SW 1271 (cell line): Measurements from ENCODE around the gene FBXL3.
"Not testable (repeated sequence)": the region's sequence is repeated elsewhere in the genome, so short reads cannot be mapped to it uniquely, and the experiment has no call there.

Experiments used
- DNase-seq, 2 experiments: peaks; one replicate each; lab custom pipeline; 2025; lab: John Stamatoyannopoulos, UW

Gene FBXL3

DNA sequence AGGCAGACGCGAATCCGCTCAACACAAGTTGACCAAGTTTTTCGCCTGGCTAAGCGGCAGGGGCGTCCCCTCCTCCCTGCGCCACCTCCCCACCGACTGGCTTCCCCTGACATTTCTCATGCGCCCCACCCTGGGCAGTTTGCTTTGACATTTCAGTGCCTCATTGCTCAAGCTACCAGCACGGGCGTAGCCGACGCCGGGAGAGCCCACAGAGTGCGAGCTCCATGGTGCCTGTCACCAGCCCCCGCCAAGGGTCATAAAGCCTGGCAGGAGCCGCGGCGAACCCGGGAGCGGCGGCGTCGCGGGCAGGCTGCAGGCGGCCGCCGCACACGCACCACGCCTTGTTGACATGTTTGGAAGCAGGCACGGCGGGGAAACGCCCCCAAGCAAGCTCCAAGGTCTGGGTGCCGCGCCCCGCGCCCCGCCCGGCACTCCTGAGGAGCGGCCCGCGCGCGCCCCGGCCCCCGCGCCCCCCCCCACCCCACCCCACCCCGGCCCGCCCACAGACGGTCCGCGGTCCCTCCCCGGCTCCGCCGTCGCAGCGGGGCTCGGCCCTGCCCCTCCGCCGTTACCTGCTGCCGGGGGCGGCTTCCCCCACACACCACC, 601 bp downstream of the FBXL3 start:
- peak; percentile 30 to 51 for DNase-seq

DNA sequence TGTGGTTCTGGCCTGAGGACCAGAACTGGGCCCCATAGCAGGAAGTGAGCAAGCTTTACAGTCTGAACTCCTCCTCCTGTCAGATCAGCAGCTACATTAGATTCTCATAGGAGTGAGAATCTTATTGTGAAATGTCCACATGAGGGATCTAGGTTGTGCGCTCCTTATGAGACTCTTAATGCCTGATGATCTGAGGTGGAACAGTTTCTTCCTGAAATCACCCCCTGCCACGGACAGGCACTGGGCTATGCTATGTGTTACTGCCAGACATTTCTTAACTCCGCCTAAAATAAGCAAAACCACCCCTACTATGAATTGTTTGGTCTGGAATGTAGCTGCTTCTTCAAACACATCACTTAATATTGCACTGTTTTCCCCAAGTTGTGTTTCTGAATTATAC, 4.6 kb downstream of the FBXL3 start:
- no peak for DNase-seq

DNA sequence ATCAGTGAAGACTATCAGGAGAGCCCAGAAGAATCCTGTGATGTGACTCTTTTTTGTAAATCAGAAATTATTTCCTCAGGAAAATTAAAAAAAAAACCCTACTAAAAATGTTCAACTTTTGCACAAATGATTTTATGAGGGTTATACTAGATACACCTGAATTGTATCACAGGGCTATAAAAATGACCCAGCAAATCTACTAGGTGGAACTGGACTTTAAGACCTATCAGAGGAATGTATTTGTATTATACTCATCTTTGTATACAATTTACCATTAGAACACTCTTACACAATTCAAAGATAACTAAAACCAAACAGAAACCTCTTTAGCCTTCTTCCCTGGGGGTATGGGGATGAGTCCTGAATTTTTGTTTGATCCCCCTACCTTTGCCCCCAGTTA, 7.2 kb downstream of the FBXL3 start:
- no peak for DNase-seq

DNA sequence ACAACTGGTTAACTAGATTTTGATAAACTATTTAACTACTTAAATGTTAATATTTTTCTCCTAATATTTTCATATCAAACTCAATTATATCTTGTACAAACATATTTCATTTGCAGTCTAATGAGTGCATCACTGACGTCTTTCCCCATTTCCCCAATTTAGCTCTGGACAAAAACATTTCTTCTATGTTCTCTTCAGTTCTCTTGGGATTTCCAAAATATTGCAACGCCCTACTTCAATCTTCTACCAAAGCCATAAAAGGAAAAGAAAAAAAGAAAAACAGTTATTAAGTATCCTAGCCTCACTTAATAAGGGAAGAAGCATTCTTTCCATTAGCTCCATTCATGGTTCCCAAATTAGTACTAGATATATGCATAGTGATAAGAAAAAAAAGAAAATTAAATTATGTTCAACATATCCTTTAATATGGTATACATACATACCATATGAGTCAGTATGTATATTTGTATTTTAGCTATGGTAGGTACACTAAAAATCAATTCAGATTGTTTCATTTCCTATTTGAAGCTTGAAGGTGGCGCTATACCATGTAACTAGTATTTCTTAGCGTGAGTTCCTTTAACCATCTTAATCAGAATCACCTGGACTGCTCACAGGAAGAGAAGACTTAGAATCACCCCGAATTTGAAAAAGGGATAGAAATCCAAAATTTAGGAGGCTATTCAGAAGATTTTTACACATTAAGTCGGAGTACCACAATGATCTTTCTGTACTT, 9.9 kb downstream of the FBXL3 start:
- no peak for DNase-seq

DNA sequence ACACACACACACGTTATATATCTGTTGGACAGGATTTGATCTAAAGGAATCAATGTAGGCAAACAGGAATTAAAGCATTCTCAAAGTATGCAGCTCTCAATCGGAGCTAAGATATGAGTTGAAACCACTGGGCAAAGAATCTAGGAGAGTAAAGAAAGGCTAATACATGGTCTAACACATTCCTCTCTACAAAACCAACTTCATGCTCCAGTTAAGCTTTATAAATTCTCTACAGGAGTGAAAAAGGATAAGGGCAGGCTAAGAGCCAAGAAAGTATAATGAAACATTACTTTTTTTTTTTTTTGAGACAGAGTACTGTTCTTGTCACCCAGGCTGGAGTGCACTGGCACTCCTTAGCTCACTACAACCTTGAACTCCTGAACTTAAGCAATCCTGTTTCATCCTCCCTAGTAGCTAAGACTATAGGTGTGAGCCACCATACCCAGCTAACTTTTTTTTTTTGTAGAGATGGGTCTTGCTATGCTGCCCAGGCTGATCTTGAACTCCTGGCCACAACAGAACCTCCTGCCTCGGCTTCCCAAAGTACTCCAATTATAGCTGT, 10.6 kb downstream of the FBXL3 start:
- DNase-seq = no peak

DNA sequence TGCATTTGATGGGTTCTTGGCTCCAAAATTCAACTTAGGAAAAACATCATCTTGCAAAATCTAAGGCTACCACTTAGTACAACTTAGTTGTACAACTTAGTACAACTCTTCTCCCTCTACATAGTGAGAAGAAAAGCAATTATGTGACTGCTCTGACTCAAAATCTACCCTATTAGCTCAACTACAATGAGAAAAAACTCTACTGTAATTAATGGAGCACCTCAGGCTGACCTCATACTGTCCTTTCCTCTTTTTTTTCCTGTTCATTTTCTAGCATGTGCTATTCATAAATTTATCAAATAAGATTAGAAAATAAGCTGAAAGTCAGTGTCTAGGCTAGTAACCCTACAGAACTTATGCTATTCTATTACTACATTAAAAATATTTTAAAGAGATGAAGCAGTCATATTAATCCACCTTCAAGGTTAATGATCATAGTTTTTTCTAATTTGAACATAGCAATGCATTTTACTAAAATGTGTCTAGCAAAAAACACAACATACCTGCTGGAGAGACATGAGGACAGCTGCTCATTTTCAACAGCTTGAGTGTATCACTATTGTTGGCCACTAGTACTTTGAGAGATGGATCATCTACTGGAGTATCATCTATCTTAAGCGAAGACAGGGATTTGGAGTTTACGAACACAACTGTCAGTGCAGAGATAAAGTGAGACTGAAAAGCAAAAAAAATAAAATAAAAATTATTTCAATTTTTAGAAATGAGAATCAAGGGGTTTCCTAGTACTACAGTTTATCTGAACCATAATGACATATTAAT, 11.9 kb downstream of the FBXL3 start:
- no peak for DNase-seq

DNA sequence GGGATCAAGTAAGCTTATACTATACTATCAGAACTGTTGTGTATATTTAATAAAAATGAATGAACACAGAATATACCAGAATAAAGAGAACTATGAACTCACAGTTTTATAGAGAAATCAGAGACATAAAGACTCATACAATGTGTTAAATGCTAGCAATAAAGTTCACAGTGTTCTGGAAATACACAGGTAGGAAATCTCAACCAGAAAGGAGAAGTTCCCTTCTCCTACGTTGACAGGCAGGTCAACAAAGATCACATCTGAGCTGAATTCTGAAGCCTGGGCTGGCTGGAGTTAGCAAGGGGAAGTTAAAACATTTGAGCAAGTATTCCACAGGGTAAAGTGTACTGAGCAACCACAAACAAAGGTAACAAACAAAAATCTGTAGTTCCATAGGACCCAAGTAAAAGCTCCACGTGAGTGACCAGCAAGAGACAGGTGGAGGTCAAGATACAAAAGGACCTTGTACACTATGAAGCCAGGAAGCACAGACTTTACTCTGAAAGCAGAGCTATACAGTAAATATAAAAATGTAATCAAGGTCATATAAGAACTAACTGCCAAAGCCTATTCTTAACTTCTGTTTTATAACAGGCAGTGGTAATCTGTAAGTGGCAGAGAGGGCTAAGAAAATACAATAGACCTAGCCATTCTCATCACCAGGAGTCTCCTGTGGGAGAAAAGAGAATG, 13.0 kb downstream of the FBXL3 start:
- no peak for DNase-seq

DNA sequence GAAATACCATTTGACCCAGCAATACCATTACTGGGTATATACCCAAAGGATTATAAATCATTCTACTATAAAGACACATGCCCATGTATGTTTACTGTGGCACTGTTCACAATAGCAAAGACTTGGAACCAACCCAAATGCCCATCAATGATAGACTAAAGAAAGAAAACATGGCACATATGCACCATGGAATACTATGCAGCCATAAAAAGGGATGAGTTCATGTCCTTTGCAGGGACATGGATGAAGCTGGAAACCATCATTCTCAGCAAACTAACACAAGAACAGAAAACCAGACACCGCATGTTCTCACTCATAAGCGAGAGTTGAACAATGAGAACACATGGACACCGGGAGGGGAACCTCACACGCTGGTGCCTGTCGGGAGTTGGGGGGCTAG, 17.2 kb downstream of the FBXL3 start:
- not testable (repeated sequence) for DNase-seq

DNA sequence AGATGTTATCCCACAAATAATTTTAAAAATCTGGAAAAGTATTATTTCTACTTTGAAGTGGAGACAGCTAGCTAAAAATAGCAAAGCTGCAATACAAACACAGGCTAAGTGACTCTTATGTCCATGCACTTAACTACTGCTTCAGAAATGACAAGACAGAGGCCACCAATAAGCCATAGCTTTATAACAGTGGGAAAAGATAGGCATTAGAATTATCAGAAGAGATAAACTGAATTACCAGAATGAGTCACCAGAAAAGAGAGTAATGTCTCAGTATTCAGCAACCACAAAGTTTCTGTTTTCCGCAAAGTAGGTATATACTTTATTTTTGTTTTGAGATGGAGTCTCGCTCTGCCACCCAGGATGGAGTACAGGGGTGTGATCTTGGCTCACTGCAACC, 17.9 kb downstream of the FBXL3 start:
- no peak for DNase-seq

DNA sequence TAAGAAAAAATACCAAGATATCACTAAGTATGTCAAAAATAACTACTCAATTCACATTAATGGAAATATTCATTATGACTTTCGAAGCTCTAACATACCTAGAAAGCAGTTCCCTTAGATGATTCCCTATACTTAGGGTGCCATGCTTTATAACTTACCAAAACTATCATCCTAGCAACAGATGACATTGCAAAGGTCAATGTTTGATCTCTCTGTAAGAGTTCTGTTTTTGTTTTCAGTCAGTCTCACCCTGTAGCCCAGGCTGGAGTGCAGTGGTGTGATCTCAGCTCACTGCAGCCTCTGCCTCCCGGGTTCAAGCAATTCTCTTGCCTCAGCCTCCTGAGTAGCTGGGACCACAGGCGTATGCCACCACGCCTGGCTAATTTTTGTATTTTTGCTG, 18.6 kb downstream of the FBXL3 start:
- not testable (repeated sequence) for DNase-seq

DNA sequence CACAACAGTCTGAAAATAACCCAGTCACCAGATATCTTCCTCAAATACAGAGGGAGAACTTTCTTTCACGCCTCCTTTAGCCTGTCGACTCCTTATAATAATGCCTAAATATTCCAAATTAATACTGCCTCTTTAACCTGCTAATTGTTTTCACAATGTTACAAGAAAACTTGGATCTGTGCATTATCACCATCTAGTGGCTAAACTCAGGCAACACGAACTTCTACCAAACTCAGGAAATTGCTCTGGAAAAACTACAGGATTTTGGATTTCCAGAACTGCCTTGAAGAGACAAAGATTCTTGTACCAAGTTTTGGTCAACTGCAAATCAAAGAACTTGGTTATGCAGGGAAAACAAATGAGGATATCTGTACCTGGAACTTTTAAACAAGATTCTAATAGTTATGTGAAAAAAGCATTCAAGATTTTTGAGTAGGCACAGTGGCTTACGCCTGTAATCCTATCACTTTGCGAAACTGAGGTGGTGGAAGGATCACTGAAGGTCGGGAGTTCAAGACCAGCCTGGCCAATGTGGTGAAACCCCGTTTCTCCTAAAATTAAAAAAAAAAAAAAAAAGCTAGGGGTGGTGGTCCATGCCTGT, 24.3 kb downstream of the FBXL3 start:
- DNase-seq = peak; percentile 12 to 58

DNA sequence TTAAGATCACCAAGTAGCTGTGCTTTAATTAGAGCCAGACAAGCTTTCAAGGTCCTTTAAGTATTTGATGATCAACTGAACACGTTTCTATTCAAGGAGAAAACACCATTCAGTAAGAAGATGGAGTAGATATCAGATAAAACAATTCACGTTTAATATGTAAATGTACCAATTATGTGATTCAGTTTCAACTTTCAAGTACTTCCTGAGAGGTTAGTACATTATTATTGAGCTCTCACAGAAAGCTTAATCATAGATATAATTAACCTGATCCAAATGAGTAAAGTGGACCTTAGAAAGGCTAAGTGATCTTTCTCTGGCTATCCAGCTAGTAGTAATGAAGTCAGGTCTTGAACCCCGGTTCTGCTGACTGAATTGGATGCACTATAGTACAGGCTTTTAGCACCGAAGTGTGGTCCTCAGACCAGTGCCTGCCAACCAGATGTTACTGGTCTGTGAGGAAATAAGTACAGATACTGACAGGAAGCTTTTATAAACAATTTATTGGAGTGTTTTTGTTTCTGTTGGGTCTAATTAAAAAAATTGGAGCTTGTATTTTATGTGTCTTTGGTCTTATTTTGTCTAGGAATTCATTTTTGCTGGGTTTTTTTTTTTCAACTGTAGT, 24.9 kb downstream of the FBXL3 start:
- no peak for DNase-seq

DNA sequence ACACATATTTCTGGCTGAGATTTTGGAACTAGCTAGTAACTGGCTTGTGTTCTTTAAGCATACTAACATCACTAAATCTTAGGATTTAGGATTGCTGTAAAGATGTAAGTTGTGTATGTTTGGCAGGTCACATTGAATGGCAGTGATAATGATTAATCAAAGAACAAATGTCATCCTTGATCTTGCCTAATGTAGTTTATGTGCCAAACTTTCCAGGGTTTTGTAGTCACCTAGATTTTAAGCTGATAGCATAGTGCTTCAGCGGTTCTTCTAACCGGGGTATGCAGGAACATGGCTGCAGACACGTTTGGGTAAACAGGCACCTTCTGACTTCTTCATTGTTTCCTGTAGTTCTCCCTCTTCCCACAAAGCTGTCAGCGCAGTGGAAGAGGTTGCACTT, 25.4 kb downstream of the FBXL3 start:
- no peak for DNase-seq

DNA sequence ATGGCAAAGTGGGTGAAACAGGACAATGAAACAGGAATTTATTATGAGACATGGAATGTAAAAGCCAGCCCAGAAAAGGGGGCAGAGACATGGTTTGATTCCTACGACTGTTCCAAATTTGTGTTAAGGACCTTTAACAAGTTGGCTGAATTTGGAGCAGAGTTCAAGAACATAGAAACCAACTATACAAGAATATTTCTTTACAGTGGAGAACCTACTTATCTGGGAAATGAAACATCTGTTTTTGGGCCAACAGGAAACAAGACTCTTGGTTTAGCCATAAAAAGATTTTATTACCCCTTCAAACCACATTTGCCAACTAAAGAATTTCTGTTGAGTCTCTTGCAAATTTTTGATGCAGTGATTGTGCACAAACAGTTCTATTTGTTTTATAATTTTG, 26.5 kb downstream of the FBXL3 start:
- DNase-seq = no peak

DNA sequence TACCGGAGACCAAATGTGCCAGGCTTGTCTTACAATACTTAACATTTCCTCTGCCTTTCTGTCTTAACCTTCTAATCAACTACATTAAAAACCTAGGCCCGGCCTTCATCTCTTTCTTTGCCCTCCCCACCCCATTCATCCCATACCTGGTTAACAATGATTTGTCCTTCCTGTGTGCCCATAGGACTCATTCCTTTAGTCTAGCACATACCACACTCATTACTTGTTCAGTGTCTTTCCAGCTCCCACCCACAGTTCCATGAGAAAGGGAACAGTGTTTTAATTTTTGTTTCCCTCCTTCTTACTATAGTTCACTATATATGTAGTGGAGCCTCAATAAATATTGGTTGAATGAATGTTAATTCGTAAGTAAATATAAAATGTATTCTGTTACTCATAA, 32.7 kb downstream of the FBXL3 start:
- DNase-seq = no peak

DNA sequence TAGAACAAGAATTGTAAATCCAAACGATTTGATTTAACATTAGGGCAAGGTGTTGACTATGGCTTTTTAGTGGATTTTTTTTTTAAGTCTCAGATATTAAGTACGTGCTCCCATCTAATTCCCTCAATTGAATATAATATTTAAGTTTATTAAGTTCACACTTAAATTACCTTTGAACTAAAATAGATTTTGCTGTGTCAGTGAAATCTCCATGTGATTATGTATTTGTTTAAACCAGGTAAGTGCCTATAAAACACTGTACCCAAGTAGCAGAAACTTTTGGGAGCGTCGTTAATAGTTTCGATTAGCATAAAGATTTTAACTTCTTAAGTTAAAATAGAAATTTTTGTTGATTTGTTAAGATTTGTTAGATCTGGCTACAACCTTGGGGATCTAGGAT, 33.5 kb downstream of the FBXL3 start:
- DNase-seq = no peak

DNA sequence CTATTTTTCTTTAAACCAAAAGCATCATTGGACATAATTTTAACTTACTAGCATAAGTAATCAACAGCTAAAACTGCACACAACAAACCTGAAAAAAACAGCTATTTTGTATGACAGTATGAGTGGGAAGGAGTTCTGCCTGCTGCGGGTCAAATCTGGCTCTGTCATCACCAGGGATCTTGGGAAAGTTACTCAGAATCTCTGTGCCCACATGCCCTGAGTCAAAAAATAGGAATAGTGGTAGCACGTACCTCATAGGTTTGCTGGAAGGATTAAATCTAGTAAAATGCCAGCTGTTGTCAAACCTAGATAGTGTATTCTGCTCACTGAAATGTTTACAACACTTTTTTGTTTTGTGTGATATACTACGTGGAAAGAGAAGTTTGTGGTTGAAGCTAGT, 33.9 kb downstream of the FBXL3 start:
- no peak for DNase-seq

DNA sequence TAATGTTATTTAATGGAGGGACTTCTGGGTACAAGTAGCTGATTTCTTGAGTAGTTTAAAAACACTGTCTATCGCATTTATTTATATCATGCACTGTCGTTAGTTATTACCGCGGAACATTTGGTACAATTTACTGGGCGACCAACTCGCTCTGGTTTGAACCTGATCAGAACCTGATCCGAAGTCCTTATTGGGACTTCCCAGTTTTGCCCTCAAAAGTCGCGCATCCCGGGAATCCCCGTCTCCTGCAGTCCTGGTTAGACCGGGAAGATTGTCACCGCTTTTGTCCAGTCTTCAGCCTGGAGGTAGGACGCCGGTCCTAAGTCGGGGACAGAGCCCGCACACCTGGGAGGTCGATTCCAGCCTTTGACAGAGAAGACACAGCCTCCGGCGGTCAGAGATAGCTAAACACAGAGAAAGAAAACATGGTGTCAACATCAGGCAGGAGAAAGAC, 34.4 kb downstream of the FBXL3 start:
- no peak for DNase-seq

DNA sequence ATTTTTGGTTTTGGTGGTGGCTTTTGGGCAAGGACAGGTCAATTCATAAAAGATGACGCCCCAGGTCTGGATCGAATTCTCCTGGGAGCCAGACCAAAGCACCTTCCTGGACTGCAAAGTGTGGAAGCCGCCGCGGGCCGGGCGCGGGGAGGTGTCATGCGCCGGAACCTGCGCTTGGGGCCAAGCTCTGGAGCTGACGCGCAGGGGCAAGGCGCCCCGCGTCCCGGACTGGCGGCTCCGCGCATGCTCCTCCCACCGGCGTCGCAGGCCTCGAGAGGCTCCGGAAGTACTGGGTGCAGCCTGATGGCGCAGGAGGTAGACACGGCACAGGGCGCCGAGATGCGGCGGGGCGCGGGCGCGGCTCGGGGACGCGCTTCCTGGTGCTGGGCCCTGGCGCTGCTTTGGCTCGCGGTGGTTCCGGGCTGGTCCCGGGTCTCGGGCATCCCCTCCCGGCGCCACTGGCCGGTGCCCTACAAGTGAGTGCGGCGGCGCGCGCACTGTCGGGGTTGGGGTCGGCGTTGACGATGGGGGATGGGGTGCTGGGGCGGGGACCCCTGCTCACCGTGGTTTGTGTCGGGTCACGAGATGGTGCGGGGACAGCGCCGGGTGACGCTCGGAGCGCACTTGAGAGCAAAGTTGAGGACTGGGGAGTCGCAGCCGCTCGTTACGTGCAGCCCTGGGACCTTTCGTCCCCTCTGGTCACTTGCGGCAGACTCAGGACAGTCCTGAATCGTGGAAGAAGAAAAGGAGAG, 35.0 kb downstream of the FBXL3 start, which contains the start of gene CLN5:
TSS of gene CLN5 (plus strand) at position 286 of the 752 bp plus-strand sequence. CDS start at position 304, 18 bp downstream.
- peak; percentile 76 to 85 for DNase-seq

DNA sequence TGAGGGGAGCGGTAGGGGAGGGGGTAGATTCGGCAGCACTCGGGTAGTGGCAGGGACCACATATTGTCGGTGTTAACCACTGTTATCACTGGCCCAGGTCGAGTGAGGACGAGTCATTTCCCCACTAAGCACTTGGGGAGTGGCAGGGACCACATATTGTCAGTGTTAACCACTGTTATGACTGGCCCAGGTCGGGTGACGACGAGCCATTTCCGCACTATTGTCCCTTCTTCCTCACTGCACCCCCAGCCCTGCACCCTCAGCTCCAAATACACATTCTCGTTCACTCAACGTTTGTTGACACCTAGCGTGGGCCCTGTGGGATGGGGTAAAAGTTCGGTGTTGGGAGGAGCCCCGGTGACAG, 35.5 kb downstream of the FBXL3 start:
- no peak for DNase-seq
